GM19467 (cell line): Measurements from ENCODE around the gene MASP2.
"Not testable (repeated sequence)": the region's sequence is repeated elsewhere in the genome, so short reads cannot be mapped to it uniquely, and the experiment has no call there.

Experiments
- ATAC-seq: cut with Tn5 transposase; IDR thresholded peaks from one replicate; pipeline ENCODE4 v1.9.1; 2021; ENCODE audit warnings: mild to moderate bottlenecking, moderate library complexity; ENCODE audit not compliant: unreplicated experiment

Gene MASP2

GRCh38 chr1:11058595-11059154 lies 11.6 kb upstream of the MASP2 start:
- no peak for ATAC-seq

DNA sequence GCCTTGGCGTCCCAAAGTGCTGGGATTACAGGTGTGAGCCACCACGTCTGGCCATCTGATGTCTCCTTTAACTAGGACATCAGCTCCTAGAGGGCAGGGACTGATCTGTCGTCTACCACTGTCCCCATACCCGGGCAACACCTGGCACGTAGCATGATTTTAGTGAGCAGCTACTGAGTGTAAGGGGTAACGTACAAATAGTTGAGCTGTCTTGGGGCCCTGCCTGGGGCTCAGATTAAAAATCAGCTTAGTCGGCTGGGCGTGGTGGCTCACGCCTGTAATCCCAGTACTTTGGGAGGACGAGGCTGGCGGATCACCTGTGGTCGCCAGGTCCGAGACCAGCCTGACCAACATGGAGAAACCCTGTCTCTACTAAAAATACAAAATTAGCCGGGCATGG lies 11.0 kb upstream of the MASP2 start:
- ATAC-seq = no peak

DNA sequence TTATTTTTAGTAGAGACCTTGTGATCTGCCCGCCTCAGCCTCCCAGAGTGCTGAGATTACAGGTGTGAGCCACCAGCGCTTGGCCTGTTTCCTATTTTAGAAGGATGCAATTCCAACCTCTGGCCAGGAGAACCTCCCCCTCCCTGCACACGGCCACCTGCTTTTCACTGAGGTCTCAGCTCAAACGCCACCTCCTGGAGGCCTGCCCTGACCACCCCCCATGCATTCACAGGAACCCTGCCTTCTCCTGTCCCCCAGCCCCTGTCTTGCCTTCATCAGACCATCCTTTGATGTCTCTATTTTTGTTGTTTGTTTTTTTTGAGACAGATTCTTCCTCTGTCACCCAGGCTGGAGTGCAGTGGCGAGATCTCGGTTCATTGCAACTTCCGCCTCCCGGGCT lies 10.4 kb upstream of the MASP2 start:
- ATAC-seq = no peak

- ATAC-seq = no peak
Measured at GRCh38 chr1:11056504-11056903, 9.5 kb upstream of the MASP2 start.

GRCh38 chr1:11055676-11056075 lies 8.6 kb upstream of the MASP2 start:
- ATAC-seq = no peak

GRCh38 chr1:11054666-11055065 lies 7.6 kb upstream of the MASP2 start:
- no peak for ATAC-seq

- no peak for ATAC-seq
Measured at GRCh38 chr1:11054181-11054580, 7.1 kb upstream of the MASP2 start.

DNA sequence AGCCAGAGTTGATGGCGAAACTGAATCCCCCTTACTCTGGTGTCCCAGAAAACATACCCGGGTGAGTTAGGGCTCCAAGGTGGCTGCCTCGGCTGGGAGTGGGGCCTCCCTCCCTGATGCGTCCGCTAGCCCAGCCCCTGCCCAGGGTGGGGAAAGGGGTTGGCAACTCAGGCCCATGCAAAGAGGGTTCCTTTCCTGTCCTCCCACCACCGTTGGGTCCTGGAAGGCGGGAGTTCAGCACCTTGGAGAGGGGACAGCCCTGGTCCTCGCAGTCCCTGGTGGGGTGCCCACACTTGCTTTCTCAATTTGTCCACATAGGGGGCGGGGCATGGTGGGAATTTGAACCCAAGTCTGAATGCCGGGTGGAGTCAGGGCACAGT lies 6.7 kb upstream of the MASP2 start:
- no peak for ATAC-seq

DNA sequence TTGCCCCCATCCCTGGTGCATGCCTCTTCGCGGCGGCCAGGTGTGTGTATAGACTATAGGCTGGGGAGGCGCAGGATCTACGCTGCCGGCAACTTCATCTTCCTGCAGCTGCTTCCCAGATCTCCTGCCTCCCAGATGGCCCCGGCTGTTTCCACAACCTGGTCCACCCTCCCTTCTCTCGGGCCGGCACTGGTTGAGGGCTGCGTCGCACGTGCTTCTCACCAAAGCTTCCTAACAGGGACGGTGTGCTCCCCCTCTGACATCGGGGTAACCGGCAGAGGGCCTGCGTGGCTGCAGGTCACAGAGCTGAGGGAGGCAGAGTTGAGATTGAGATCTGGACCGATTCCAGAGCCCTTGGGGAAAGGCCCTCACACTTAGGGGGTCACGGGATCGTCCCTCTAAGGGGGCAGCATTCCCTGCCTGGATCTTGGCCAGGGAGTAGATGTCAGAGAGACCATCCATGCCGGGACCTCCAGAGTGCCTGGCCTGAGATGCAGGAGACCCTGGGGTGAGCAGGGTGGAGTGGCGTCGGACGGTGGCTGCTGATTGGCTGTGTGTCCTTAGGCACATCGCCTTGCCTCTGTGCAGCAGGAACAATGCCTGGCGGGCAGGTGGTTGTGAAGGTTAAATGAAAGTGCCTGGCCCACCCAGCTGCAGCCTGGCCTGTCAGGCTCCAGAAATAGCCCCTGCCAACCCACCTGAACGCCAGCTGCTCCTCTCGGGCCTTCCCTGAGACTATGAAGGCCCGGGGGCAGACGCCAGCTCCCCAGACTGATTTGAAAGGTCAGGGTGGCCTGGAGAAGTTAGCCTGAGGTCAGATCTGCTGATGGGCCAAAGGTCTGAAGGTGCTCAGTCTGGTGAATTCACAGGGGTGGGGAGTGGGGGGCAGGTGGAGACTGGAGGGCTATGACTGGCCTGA lies 6.1 kb upstream of the MASP2 start:
- no peak for ATAC-seq

DNA sequence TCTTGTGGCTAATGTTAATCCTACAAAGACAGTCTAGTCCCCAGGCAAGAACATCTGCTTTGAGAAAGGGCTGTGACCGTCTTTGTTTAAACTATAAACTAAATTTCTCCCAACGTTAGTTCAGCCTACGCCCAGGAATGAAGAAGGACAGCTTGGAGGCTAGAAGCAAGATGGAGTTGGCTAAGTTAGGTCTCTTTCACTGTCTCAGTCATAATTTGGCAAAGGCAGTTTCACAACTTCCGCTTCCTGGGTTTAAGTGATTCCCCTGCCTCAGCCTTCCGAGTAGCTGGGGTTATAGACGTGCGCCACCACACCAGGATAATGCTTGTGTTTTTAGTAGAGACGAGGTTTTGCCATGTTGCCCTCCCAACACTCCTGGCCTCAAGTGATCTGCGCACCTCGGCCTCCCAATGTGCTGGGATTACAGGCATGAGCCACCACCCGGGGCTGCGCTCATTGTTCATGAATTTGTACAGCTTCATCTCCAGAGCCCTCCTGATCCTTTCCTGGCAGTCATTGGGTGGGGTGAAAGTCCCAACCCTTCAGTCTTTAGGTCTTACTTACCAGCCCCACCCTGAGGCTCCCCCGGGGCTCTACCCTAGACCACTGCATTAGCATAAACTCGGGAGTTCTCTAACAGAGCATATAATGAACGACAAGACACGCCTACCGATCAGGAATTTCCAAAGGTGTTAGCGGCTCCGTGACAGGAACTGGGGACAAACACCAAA lies 4.9 kb upstream of the MASP2 start:
- no peak for ATAC-seq

DNA sequence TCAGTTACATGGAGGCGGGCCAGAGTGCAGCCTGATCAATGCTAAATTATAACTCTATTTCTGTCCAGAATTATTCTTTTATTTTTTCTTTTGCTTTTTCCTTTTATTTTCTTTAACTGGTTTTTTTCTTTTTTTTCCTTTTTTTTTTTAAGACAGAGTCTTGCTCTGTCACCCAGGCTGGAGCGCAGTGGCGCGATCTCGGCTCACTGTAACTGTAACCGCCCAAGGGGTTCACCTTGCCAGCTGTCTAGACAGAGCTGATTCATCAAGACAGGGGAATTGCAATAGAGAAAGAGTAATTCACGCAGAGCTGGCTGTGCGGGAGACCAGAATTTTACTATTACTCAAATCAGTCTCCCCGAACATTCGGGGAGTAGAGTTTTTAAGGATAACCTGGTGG lies 4.1 kb upstream of the MASP2 start:
- ATAC-seq = not testable (repeated sequence)

DNA sequence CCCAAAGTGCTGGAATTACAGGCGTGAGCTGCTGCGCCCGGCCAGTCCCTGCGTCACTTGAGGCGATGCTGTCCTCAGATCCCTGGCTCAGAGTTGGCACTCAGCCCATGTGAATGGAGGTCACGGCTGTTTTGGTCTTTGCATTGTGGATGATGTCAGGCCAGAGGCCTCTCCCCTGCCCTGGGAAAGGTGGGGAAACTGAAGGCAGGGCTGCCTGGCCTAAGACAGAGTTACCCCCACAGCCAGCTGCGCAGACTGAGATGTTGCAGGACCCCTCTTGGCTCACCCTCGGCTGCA lies 821 bp downstream of the MASP2 start:
- ATAC-seq = no peak

GRCh38 chr1:11045428-11046269 lies 1.4 kb downstream of the MASP2 start:
- no peak for ATAC-seq

DNA sequence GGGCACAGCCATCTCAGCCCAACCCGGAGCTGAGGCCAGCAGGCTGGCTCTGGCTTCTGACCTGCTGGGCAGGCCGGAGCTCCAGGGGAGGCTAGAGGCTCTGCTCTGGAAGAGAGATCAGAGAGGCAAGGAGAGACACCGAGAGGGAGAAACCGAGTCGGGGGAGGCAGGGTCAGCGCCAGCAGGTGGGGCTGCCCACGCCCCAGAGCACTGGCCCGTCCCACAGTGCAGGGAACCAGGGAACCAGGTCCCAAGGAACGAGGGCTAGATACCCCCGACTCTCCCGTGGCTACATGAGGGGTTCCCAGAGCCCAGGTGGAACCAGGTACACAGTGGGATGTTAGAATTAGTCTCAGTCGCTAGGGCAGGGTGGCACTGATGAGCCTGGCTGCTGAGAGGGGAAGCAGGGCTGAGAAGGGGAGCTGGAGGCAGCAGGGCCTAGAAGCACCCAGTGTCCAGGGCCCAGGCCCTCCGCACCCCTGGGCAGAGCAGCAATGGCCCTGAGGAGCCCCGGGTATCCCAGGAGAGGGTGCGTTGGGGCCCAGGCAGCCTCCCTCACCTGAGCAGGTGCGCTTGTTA lies 2.1 kb downstream of the MASP2 start:
- no peak for ATAC-seq

DNA sequence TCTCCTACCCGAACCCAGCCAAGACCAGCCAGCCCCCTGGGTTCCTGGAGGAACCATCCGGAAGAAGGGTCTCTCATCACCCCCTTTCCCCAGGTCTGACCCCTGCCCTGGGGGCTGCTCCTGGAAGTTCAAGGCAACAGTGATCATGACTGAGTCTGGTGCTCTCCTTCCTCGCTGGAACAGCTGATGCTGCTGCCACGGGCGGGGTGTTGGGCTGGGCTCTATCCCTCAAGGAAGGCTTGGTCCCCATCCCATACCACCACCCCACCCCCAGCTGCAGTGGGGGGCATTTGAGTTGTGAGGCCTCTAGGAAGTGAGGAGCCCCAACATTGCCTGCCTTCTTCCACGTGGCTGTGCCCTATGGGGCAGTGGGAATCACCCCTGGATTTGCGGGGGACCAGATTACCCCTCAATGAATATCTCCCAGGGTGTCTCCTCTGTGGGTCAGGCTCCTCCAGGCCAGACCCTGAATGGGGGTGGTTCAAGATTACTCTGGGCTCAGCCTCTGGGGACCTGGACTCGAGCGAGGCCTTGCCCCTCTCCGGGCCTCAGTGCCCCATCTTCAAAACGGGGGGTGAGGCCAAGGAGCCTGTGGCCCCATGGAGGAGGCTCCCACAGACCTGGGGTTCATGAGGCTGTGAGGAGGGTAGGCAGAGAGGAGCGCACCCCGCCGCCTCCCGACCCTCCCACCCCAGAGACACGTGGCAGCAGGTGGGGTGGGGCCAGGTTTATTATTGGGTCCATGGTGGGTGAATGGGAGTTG lies 2.8 kb downstream of the MASP2 start:
- no peak for ATAC-seq

DNA sequence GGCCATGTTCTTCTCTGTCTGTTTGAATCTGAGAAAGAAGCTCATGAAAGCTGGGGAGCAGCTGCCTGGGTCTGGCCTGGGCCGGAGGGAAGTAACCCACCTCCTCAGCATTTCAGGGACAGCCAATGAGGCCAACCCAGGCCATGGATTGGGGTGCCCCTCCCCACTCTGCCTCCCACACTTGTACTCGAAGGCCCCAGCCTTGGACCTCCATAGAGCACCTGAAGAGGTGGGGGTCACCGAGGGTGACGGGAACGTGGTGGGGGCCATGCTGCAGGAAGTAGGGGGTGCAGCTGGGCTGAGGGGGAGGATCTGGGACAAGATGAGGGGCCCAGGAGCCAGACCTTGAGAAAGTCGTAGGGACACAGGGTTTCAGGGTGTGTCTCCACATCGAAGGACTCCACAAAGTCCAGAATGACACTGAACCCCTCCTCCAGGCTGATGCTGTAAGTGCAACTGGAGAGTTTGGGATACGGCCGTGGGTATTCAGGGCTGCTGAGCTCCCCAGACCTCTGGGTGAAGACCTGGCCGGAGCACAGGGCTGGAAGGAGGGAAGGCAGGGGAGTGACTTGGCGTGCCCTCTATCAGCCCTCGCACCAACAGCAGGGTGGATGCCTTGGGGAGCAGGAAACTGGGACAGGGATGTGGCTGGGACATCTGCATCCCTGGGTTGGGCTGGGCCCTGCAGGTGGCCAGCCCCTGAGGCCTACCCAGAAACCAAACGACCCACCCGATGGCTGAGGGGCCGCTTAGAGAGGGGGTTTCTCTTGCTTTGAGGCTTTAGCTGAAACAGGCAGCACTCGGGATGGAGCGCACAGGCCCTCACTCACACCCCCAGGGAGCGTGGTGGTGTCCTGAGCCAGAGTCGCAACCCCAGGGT lies 3.8 kb downstream of the MASP2 start:
- ATAC-seq = no peak

GRCh38 chr1:11042065-11042464 lies 5.0 kb downstream of the MASP2 start:
- ATAC-seq = no peak

GRCh38 chr1:11041048-11041447 lies 6.0 kb downstream of the MASP2 start:
- ATAC-seq = no peak

GRCh38 chr1:11040105-11040429 lies 7.0 kb downstream of the MASP2 start:
- not testable (repeated sequence) for ATAC-seq
